Hematopoietic multipotent progenitor cell treated with erythropoietin and hydrocortisone succinate and interleukin-3 and kit ligand, for 4 days (in vitro differentiated cells): ENCODE data around the gene PDE4B.

Experiments used
- DNase-seq: peaks from one replicate; pipeline ENCODE4 v3.0.0-alpha.2; 2015

The PDE4B gene

GRCh38 chr1:65890201-65890843 lies 97.6 kb downstream of the PDE4B start:
- no peak for DNase-seq

- no peak for DNase-seq
Observed at GRCh38 chr1:65894738-65895605, 102.3 kb downstream of the PDE4B start.

GRCh38 chr1:65896721-65897120 lies 104.0 kb downstream of the PDE4B start:
- no peak for DNase-seq

GRCh38 chr1:65897485-65897884 lies 104.8 kb downstream of the PDE4B start:
- DNase-seq: no peak

GRCh38 chr1:65904681-65905083 lies 112.0 kb downstream of the PDE4B start:
- peak; percentile 54 for DNase-seq

- DNase-seq: no peak
Observed at GRCh38 chr1:65910432-65910831, 117.7 kb downstream of the PDE4B start.

GRCh38 chr1:65911679-65912078 lies 119.0 kb downstream of the PDE4B start:
- peak; percentile 5 for DNase-seq

GRCh38 chr1:65918564-65918963 lies 125.9 kb downstream of the PDE4B start:
- no peak for DNase-seq

GRCh38 chr1:65921446-65921845 lies 128.8 kb downstream of the PDE4B start:
- DNase-seq: no peak

- no peak for DNase-seq
Observed at GRCh38 chr1:65924471-65924870, 131.8 kb downstream of the PDE4B start.

- DNase-seq: no peak
Observed at GRCh38 chr1:65938506-65938905, 145.8 kb downstream of the PDE4B start.

- no peak for DNase-seq
Observed at GRCh38 chr1:65939191-65939590, 146.5 kb downstream of the PDE4B start.

GRCh38 chr1:65939636-65940035 lies 146.9 kb downstream of the PDE4B start:
- peak; percentile 50 for DNase-seq

GRCh38 chr1:65940126-65940525 lies 147.4 kb downstream of the PDE4B start:
- no peak for DNase-seq

GRCh38 chr1:65942476-65942875 lies 149.8 kb downstream of the PDE4B start:
- no peak for DNase-seq

GRCh38 chr1:65946376-65946775 lies 153.7 kb downstream of the PDE4B start:
- no peak for DNase-seq

GRCh38 chr1:65946960-65947359 lies 154.3 kb downstream of the PDE4B start:
- no peak for DNase-seq

- peak; percentile 28 for DNase-seq
Observed at GRCh38 chr1:65948609-65949229, 156.0 kb downstream of the PDE4B start.

- peak; percentile 27 for DNase-seq
Observed at GRCh38 chr1:65949230-65949626, 156.5 kb downstream of the PDE4B start.

- DNase-seq: no peak
Observed at GRCh38 chr1:65949933-65950332, 157.2 kb downstream of the PDE4B start.

- DNase-seq: peak; percentile 28
Observed at GRCh38 chr1:65952696-65953095, 160.0 kb downstream of the PDE4B start.

- DNase-seq: no peak
Observed at GRCh38 chr1:65953170-65953569, 160.5 kb downstream of the PDE4B start.

GRCh38 chr1:65955071-65955470 lies 162.4 kb downstream of the PDE4B start:
- no peak for DNase-seq

GRCh38 chr1:65955503-65955902 lies 162.8 kb downstream of the PDE4B start:
- no peak for DNase-seq
